Spleen (tissue), 11 donors: Measurements from ENCODE around the gene DMGDH. TPM values are rescaled to one million over a fixed set of nuclear protein-coding genes. Genes with fewer than 3 reads are reported as not detected.

Source experiments
- DNase-seq: peaks from one replicate; pipeline ENCODE4 v3.0.0-alpha.2; 2020
- H3K27ac ChIP-seq, 8 donors: fragments of 200-600 bp; sonication (generic) in 7 of 8; 1 replicate in 4 of 8; 2 replicates in 4 of 8; pipeline versions ENCODE4 v1.5.0 to v1.8.0; 2016 to 2021; ENCODE audit warnings: inconsistent platforms in 4 of 8, mild to moderate bottlenecking in 4 of 8, moderate library complexity in 1 of 8
- H3K27me3 ChIP-seq, 7 donors: fragments of 200-600 bp; sonication (generic) in 6 of 7; replicated peaks in 1 of 7; 1 replicate in 4 of 7; 2 replicates in 3 of 7; pipeline versions ENCODE4 v1.5.0 to v1.8.0; 2016 to 2021; ENCODE audit warnings: inconsistent platforms in 3 of 7, mild to moderate bottlenecking in 1 of 7
- H3K36me3 ChIP-seq, 6 donors: fragments of 200-600 bp; sonication (generic) in 5 of 6; 1 replicate in 4 of 6; 2 replicates in 2 of 6; pipeline versions ENCODE4 v1.5.0 to v1.8.0; 2016 to 2021; ENCODE audit warnings: inconsistent platforms in 2 of 6
- H3K4me1 ChIP-seq, 6 donors: fragments of 200-600 bp; sonication (generic) in 5 of 6; 1 replicate in 3 of 6; 2 replicates in 3 of 6; pipeline versions ENCODE4 v1.5.0 to v1.8.0; 2016 to 2021; ENCODE audit warnings: inconsistent platforms in 3 of 6
- H3K4me3 ChIP-seq, 8 donors: fragments of 200-600 bp; sonication (generic) in 7 of 8; 1 replicate in 4 of 8; 2 replicates in 4 of 8; pipeline versions ENCODE4 v1.5.0 to v1.8.0; 2016 to 2021; ENCODE audit warnings: inconsistent platforms in 4 of 8, mild to moderate bottlenecking in 4 of 8, moderate library complexity in 2 of 8
- H3K9me3 ChIP-seq, 8 donors: fragments of 200-600 bp; sonication (generic) in 7 of 8; 1 replicate in 4 of 8; 2 replicates in 4 of 8; pipeline versions ENCODE4 v1.5.0 to v1.8.0; 2016 to 2021; ENCODE audit warnings: inconsistent platforms in 4 of 8
- POLR2A ChIP-seq, 3 donors: fragments of 450-650 bp; IDR thresholded peaks; one replicate each; pipeline ENCODE4 v1.5.1; 2017; ENCODE audit warnings: antibody characterized with exemption in 3 of 3, mild to moderate bottlenecking in 1 of 3
- POLR2AphosphoS5 ChIP-seq, 3 donors: sonication (generic); formaldehyde crosslinking; IDR thresholded peaks; one replicate each; pipeline ENCODE4 v1.5.1; 2017; ENCODE audit warnings: antibody characterized with exemption in 3 of 3
- WGBS, 5 donors: extraction: QIAGEN DNeasy Blood & Tissue Kit in 3 of 5; methylation state at CpG; one replicate each; pipeline versions ENCODE4 v1.1.5 to v1.1.7; 2013 to 2018; 5-methylcytosine and 5-hydroxymethylcytosine counted together
- intact Hi-C: fragments of 100-400 bp; cut with DNase I; formaldehyde crosslinking; loops from one replicate; pipeline ENCODE4 v1.15.0; 2023; ENCODE audit warnings: low total_unique reads
- polyA plus RNA-seq, 3 donors: library from polyadenylated mRNA; stranded (reverse); fragments of 200-250 nt; gene quantifications; one replicate each; pipeline ENCODE4 v1.2.1, GENCODE V29; 2013
- total RNA-seq, 7 donors: library from RNA; depleted of rRNA in 3 of 7; stranded (reverse); fragments of >200 nt in 3 of 7; fragmentation: NEBNext Ultra II Directional in 4 of 7; extraction: Animal tissue kit (Norgen Biotek cat#: 25700) in 4 of 7; gene quantifications; one replicate each; pipeline versions ENCODE4 v1.1.0 to v1.2.1, GENCODE V29; 2016 to 2021
- TF ChIP-seq, protein P1 (sequence below), 11 experiments: fragments of 200-600 bp in 7 of 11; fragments of 450-650 bp in 4 of 11; sonication (generic) in 4 of 11; IDR thresholded peaks in 8 of 11; conservative IDR thresholded peaks in 3 of 11; 1 replicate in 7 of 11; 2 replicates in 4 of 11; pipeline versions ENCODE4 v1.4.0 to v1.8.0; 2016 to 2021; ENCODE audit warnings: antibody characterized with exemption in 11 of 11, inconsistent platforms in 4 of 11, mild to moderate bottlenecking in 1 of 11
- donor health status: healthy with polysubstance abuse.
- donor health status: DM: no; HTN: no; CAD: no; lungs with moderate emphysema.
- donor health status: DM: no; HTN: no; CAD: no.
- donor health status: Bipolar disorder and iron deficiency.
- donor health status: healthy.
- donor health status: DM: no; HTN: no; CAD: no.
- donor health status: DM: yes; HTN: yes; CAD: no.

Gene DMGDH
- total and polyA plus RNA-seq, 10 donors = 0.06 to 1.4 (median 0.45) TPM; not detected in 2

DNA sequence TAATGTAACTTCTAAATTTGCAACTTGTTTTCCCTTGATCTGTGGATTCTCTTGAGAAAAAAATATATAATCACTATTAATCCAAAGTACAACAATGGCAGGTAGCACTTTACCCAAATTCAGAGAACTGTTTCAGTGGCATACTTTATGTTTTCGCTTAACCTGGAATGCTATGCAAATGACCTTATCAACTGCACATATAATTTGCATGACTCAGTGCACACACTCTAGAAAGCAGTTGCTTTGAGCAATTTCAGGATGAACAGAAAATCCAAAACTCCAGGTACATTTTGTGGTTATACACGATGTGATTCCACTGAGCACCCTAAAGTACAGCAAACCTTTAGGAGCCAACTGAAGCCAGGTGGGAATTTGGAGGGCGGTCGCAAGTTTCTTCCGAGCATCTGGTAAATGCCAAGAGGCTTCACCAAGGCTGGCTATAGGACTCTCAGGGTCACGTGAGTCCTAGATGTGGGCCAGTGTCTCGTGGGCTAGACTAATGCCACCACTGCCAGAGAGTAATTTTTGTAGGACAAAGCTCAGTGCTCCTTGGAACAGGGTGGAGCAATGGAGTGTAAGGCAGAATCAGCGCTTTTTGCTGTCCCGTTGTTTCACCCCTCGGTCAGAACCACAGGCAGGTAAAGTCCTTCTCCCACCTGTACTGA is 37.3 kb downstream of the DMGDH start:
- Histone ChIP-seq H3K9me3 (peaks cover 0 to 7% (median 1%) of the 10 kb centered on the region in 8 donors), H3K4me3 (no peak overlapping the region), H3K4me1 (no peaks in the 10 kb centered on the region), H3K36me3 (no peaks in the 10 kb centered on the region), H3K27me3 (peaks cover 0 to 2% (median 0%) of the 10 kb centered on the region in 7 donors), H3K27ac (no peak overlapping the region)
- no peak for DNase-seq
- no peak for TF ChIP-seq POLR2AphosphoS5 (IDR thresholded peaks at IDR 0.05)
- TF ChIP-seq, protein P1, sequence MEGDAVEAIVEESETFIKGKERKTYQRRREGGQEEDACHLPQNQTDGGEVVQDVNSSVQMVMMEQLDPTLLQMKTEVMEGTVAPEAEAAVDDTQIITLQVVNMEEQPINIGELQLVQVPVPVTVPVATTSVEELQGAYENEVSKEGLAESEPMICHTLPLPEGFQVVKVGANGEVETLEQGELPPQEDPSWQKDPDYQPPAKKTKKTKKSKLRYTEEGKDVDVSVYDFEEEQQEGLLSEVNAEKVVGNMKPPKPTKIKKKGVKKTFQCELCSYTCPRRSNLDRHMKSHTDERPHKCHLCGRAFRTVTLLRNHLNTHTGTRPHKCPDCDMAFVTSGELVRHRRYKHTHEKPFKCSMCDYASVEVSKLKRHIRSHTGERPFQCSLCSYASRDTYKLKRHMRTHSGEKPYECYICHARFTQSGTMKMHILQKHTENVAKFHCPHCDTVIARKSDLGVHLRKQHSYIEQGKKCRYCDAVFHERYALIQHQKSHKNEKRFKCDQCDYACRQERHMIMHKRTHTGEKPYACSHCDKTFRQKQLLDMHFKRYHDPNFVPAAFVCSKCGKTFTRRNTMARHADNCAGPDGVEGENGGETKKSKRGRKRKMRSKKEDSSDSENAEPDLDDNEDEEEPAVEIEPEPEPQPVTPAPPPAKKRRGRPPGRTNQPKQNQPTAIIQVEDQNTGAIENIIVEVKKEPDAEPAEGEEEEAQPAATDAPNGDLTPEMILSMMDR (IDR thresholded peaks at IDR 0.05 in 8 of 11, conservative IDR thresholded peaks at IDR 0.05 in 3 of 11) = no peak
- no peak for TF ChIP-seq POLR2A (IDR thresholded peaks at IDR 0.05)
- 89 to 95% (median 91%) methylated on average over 9 to 10 of the region's 10 CpGs for WGBS, 5 donors
- intact Hi-C loops = no loop called here

DNA sequence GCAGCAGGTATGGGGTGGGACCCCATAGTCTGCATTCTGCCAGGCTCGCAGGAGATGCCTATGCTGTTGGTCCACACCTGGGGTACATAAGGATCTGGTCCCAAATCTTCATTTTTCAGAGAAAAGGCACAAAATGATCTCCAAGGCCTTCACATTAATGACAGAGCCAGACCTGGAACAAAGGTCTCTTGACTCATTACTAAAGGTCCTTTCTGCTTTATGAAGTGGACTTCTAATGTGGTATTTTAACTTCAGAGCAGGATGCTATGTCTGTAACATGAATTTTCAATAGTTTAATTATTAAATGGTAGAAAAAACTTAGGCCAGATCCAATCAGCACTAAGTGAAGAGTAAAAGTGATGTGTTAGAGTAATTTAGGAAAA is 38.0 kb downstream of the DMGDH start:
- intact Hi-C loops = no loop called here
- Histone ChIP-seq H3K27ac (no peak overlapping the region), H3K4me3 (no peak overlapping the region), H3K36me3 (no peaks in the 10 kb centered on the region), H3K27me3 (peaks cover 0 to 9% (median 0%) of the 10 kb centered on the region in 7 donors), H3K4me1 (no peaks in the 10 kb centered on the region), H3K9me3 (peaks cover 0 to under 1% (median 0%) of the 10 kb centered on the region in 8 donors)
- 88 to 100% (median 95%) methylated on average over 1 of the region's 1 CpG for WGBS, 5 donors
- no peak for TF ChIP-seq POLR2AphosphoS5 (IDR thresholded peaks at IDR 0.05)
- no peak for TF ChIP-seq POLR2A (IDR thresholded peaks at IDR 0.05)
- DNase-seq = no peak

DNA sequence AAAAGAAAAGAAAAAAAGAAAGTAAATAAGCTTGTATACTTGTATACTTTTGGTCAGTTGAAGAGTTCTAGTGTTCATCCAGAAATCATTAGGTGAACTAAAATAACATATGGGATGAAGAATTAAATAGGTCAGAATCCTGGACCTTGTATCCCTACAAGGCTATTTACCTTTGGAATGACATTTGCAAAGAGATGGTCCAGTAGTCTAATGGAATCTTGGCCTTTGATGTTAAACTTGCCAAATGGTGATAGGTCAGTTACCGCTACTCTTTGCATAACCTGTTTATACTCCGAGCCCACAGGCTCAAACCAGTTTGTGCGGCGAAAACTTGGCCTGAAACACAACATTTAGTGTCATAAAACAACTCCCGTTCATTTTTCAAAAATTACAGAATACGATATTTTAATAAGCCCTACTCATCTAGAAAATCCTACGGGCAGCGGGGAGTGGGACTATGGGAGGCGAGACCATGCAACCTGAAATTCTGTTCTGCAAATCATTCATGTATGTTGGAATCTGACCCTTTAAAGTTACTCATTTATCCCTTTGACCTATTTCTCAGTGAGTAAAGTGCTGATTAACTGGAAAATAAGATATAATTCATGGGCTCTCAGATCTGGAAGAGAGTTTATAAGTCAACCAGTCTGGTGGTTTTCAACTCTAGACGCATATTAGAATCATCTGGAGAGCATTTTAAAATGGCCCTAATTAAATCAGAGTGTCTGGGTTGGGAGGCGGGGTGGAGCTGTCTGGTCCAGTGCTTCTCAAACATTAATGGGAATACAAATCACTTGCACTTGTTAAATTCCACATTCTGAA is 38.6 kb downstream of the DMGDH start:
- H3K36me3 ChIP-seq = no peaks in the 10 kb centered on the region
- H3K27me3 ChIP-seq = peaks cover 0 to 13% (median 0%) of the 10 kb centered on the region in 7 donors
- TF ChIP-seq POLR2A (IDR thresholded peaks at IDR 0.05) (no peak), POLR2AphosphoS5 (IDR thresholded peaks at IDR 0.05) (no peak)
- TF ChIP-seq, protein P1 (IDR thresholded peaks at IDR 0.05 in 8 of 11, conservative IDR thresholded peaks at IDR 0.05 in 3 of 11) = no peak
- DNase-seq = no peak
- no peak overlapping the region for H3K4me3 ChIP-seq
- intact Hi-C loops = no loop called here
- 91 to 97% (median 92%) methylated on average over 11 of the region's 11 CpGs for WGBS, 5 donors
- no peaks in the 10 kb centered on the region for H3K9me3 ChIP-seq
- no peak overlapping the region for H3K27ac ChIP-seq
- H3K4me1 ChIP-seq = no peaks in the 10 kb centered on the region

DNA sequence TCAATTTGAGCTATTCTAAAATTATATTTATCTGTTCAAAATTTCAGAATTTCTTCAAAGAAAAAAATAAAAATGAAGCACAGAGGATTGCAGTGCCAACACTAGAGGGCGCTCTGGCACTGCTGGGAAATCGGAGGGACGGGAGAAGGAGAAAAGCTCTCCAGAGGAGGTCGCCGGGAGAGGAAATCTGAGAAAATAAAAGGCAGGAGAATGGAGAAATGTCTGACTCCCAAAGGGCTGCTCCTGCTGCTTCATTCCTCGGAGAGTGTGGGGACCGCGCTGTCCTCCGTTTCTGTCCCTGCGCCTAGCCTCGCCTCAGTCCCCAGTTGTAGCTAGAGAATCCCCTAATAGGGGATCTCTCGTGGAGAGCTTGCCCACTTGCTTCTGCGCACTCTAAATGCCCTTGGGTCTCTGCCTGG is 44.4 kb downstream of the DMGDH start:
- no peak for DNase-seq
- H3K4me3 ChIP-seq = peak overlapping the region in 2 of 8 donors; percentile 3 to 51

More for the DNA sequence above, 44.4 kb downstream of the DMGDH start:
- H3K4me1 ChIP-seq = peaks cover 0 to 14% (median 11%) of the 10 kb centered on the region in 6 donors
- H3K9me3 ChIP-seq = no peaks in the 10 kb centered on the region
- H3K36me3 ChIP-seq = no peaks in the 10 kb centered on the region
- 11 to 15% (median 14%) methylated on average over 13 of the region's 13 CpGs for WGBS, 5 donors
- no peak overlapping the region for H3K27ac ChIP-seq
- intact Hi-C loops = loop anchor here (10.0 kb wide), 1 partner anchor 440 kb away; no protein-coding TSS in a partner anchor
- H3K27me3 ChIP-seq = peaks cover 0 to 49% (median 10%) of the 10 kb centered on the region in 7 donors
- TF ChIP-seq, protein P1 (IDR thresholded peaks at IDR 0.05 in 8 of 11, conservative IDR thresholded peaks at IDR 0.05 in 3 of 11) = peak; percentile 33 to 86 (median 73)
- TF ChIP-seq POLR2A (IDR thresholded peaks at IDR 0.05) = no peak
